ENCODE results near the gene CPA3.

Gene CPA3

DNA sequence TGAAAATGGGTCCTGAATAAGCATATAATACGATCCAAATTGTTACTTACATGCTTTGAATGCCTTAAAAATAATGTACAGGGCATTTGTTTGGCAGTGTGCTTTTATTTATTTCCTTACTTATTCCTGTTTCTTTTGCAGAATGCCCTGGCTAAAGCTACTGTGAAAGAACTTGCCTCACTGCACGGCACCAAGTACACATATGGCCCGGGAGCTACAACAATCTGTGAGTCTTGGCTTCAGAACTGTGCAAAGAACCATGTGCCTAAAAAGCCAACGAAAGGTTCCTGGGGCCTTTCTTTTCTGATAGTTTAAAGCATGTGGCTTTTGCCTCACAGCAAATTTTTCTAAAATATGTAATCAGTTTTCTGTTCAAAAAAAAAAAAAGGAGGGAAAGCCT, 7.8 kb upstream of the CPA3 start:
- DNase-seq (ENCODE audit: low read depth) = no peak

DNA sequence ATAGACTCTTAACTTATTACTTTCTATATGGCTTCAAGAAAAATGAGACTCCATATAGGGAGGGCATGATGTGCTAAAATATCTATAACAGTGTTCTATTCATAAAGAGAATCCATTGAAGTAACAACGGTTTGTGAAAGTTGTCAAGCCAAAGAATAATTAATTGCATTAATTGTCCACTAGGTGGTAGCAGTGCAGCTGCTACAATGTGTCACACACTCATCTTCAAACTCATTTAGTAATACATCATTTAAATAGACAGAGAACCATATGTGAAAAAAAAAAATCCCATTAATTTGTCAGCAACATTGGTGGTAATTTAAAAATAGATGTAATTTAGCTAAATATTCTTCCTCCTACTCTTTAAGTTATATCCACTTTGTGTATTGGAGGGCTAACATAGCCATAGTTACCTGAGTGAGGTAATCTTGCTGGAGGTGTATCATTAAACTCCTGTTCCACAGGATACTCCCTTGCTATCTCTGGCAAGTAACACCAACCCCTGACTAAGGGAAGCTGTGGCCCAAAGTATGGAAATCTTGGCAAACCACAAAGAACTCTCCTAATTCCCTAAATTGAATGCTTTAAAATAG, 3.7 kb upstream of the CPA3 start:
- no peak for DNase-seq (ENCODE audit: low read depth)

DNA sequence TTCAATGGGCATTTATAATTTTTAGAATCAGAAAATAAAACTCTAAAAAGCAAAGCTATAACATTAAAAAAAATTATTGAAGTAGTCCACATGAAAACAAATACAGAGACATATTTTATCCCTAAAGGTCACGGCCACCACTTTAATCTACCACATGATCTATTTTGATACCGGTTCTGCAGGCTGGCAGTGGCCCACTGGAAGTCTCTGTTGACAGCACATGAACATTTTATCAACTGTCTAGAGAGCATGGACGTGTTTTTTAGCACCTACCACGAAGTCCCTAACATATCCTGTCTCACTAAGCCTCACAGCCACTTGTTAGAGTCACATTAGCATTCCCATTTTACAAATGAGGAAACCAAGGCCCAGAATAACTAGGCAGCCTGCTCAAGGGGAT, 1.8 kb upstream of the CPA3 start:
- DNase-seq (ENCODE audit: low read depth) = no peak

DNA sequence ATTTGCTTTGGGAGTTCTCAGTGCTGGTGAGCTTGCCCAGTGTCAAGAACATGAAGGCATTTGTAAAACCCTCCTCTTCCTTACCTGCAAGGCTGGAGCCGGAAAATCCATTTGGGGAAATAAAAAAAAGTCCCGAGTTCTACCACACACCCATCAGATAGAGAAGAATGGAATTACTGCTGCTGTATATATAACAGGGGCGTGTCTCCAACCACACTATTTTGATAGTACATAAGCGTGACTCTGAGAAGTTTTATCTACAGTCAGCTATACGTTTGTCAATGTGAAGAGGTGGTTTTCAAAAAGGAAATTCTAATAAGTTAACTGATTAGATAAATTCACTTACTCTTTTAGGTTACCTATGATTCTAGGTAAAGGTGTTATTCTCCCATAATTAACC, 1.3 kb upstream of the CPA3 start:
- DNase-seq (ENCODE audit: low read depth) = no peak

DNA sequence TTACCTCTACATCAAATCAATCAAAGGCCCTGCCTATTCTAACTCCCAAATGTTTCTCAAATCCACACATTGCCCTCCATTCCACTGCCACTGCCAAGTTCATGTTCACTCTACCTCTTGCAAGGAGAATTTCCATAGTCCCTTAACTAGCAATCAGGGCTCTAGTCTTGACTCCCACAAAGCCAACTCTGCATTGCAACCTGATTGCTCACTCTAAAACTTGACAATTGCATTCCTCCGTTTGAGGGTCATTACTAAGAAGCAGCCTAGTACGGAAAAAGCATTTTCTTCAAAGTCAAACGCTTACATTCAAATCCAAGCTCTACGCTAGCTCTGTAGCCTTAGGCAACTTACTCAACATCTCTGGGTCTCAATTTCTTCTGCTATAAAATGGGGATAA, 1.2 kb downstream of the CPA3 start:
- DNase-seq (ENCODE audit: low read depth) = no peak

DNA sequence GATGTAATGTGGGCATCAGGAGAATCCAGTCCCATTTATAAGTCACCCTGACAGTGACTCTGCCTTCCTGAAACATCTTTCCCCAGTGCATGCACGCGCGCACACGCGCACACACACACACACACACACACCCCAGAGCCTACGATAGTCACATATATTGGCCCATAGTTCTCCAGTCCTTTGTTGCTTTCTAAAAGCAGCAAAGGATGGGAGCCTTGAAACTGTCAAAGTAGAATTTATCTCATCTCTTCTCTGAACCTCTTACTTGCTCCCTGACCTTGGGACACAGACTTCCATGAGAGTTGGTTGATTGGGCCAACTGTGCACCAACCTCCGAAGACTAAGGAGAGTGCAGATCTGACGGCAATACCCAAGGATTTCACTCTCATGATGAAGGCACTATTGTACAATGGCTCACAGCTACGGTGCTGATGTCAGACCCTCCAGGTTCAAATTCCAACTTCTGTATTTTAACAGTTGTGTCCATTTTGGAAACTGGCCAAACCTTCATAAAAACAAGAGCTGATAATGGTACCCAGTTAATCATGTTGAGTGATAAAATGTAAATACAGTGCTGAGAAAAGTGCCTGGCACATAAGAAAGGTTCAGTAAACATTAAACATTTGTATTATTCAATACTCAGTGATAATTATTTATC, 8.3 kb downstream of the CPA3 start:
- no peak for DNase-seq (ENCODE audit: low read depth)

DNA sequence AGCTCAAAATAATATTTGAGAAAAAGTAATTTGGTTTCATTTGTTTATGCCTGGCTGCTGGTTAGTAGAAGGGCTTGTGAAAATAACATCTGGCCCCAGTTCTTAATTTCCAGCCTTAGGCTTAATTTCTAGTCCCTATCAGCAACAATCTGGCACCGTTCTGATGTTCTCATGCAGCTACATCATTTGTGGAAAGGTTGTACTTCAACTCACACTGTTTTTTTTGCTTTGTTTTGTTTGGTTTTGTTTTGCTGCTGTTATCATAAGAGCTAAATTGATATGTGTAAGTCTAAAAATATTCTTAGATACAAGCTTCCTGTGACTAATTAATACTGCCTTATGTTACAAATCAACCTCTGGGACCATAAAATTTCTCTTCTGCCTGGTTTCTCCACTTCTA, 8.9 kb downstream of the CPA3 start:
- no peak for DNase-seq (ENCODE audit: low read depth)

DNA sequence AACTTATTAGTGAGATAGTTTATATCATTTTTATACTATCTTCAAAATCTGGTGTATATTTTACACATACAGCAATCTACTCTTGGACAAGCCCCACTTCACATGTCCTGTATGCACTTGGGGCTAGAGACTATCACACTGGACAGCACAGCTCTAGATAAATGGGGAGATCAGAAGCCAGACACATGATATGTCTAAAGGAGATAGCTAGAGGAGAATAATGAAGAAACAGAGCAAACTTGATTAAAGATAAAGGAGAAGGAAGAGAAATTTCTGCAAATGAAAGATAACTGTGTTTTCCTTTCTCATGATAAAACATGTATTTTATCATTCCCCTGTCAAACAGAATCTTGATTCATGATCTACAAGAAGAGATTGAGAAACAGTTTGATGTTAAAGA, 13.0 kb downstream of the CPA3 start:
- no peak for DNase-seq (ENCODE audit: low read depth)

DNA sequence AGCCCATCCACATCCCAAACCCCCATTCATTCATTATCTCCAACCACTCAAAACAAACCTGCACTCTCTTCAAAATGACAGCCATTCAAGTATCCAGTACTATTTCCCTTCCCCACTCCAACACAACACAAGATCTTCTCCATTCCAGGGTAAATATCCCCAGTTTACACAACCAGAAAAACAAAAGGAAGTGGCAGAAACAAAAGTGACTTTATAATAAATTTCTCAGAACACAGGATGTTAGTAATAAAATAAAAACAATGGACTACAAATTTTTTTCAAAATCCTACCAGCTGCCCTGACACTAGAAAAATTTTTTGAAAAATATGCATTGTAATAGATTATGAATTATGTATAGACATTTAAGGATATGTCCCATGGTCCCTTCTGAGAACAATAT, 14.2 kb downstream of the CPA3 start:
- no peak for DNase-seq (ENCODE audit: low read depth)

DNA sequence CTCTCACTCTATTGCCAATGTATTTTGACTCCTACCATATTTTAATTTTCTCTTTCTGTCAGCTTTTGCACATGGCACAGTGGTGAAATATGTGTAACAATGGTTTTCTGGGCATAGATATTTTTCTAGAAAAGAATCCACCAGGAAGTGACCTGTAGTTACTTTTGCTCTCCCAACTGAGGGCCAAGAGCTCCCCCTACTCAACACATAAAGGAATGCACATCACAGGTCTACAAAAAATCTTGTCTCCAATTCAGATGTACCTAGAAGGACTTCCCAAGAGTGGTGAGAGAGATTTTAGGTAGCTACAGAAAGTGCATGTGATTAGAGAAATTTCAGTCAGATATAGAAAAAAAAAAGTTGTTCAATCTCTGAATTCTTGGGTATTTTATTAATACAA, 15.6 kb downstream of the CPA3 start:
- DNase-seq (ENCODE audit: low read depth) = no peak

DNA sequence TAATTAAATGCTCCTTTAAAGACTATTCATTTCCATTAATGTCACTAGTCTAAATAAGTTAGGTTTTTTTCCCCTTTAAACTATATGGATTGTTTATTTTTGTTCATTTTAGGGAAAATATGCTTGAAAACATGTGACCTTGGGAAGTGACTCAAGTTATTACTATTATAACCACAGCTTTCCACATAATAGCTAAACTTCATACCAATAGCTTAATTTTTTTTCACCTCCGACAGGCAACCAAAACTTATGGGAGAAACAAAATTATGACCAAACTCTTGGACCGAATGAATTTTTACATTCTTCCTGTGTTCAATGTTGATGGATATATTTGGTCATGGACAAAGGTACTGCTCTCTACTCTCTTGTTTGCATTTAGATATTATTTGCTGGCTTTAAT, 16.2 kb downstream of the CPA3 start:
- DNase-seq (ENCODE audit: low read depth) = no peak

DNA sequence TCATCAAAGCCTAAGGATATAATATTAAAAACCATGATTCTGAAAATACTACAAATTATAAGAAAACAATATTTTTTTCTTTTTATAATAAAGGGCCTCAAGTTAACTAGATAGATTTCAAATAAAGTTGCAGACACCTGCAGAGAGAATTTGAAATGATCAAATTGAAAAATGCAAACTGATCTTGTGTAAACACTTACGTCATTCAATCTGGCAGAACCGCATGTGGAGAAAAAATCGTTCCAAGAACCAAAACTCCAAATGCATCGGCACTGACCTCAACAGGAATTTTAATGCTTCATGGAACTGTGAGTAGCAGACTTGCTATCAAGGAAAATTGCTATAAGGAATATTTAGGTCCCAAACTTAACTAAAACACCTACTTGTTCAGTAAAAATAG, 17.2 kb downstream of the CPA3 start:
- no peak for DNase-seq (ENCODE audit: low read depth)

DNA sequence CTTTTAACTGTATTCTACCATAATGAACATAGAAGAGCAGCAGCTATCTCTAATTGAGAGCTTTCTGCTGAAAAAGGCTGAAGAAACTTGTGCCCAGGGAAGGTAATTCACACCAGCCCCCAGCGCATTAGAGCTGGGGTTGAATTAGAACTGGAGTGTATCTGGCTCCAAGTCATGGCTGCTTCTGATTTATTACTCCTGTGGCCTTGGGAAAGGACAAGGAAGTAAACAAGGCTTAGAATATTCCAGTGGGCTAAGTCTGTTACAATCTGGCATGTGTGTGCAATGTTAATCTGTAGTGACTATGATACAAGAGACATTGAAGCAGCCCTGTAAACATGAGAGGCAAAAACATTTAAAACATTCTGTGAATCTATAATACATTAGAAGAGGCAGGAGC, 18.1 kb downstream of the CPA3 start:
- no peak for DNase-seq (ENCODE audit: low read depth)

DNA sequence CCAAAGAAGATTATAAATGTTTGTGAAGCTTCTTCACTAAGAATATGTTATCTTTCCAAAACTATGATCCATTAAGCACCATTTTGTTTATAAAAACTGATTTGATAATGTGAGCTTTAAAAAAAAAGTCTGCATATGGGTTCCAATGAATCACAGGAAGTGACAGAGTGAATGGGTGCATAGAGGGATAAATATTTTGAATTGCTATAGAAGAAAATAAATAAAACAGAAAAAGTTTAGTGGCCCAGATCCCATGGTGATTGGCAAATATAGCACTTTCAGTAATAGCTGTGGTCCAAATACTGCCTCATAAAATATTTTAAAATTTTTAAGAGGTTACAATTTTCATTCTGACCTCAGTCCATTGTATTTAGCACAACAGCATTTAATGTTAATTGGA, 19.2 kb downstream of the CPA3 start:
- no peak for DNase-seq (ENCODE audit: low read depth)

DNA sequence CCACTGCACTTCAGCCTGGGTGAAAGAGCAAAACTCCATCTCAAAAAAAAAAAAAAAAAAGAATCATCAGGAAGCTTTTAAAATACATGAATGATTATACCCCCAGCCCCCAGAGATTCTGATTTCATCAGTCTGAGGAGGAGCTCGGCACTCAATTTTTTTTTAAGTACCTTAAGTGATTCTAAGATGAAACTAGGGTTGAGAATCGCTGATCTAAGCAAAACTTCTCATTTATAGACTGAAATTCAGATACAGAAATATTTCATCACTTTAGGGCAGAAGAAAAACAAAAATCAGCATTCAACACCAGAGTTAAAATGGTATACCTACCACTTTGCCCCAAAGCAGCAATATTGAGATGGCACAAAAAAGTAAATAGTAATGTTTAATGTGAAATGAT, 24.7 kb downstream of the CPA3 start:
- no peak for DNase-seq (ENCODE audit: low read depth)

DNA sequence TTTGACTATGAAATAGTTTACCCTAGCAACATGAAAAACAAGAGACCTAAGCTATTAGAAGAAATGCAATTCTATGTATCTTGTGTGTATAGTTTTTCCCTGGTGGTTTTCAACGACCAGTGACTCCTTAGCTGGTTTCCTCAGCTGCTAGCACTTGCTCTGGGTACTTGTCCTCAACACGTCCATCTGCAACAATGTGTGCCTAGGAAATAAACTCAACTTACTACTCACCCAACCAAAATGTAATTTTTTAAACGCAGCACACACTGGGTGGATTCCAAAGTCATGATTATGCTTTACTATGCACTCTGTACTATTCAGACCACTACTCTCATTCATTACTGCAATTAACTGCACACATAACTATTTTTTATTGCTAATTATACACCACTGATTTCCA, 31.0 kb downstream of the CPA3 start:
- no peak for DNase-seq (ENCODE audit: low read depth)

DNA sequence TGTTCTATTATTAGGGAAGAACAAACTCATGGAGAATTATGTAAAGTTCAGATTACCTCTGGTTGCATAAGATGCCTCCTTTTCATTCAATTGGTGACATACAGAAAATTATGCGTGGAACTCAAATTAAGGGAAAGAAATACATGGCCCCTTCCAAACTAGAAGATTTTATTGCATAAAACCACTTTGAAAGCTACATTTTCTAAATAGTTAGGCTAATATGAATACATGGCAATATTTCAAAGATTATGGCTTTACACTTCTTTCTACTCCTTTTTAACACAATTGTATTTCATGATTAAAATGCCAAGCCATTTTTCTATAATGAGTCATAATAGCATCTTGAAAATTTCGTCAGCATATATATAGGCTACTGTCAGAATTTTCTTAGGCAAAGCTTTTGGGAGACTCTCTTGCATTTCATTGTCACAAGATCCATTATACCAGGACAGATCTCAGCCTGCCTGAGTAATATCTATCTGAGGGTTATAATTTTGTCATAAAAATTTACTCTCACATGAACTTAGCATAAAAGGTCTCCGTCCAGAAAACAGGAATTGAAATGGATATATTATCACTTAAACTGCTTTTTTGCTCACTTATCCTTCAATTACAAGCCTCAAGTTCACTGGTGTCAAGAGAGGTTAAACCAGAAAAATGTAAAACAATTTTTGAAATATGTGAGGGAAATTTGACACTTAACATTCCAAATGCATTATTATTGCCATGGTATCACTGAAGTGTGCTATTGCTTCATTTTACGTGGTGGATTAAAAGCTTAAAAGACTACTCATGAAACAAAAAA, 37.1 kb downstream of the CPA3 start:
- DNase-seq (ENCODE audit: low read depth) = no peak

DNA sequence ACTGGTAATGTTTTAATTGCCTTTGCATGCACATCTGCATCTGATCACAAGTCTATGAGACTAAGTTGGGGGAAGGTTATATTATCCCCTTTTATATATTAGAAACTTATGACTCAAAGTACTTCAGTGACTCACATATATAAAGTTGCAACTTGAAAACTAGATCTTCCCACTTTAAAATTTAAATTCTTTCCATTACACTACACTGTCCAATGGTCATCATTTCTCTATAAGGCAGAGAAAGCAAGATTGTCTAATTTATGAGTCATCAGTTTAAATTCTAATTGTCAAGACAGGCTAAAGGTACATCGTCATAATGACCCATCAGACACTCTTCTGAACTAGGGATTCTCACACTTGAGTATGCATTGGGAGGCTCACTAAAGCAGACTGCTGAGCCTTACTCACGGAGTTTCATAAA, 37.9 kb downstream of the CPA3 start:
- DNase-seq (ENCODE audit: low read depth) = no peak

DNA sequence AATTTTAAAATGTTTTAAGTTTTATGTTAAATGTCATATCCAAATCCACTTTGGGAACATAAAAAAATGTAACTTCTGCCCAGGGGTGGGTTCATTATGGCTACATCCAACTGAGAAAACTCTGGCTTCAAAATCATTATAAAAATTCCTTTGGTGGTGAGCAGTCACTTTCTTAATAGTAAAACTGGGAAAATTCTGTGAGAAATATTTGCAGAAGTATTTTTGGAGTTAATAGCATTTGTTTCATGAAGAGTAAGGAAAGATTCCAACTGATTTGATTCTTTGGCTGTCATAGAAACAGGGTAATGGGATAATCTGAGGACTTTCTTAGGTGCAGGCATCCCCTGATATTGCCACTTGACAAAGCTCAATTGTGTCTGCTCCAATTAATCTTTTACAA, 38.8 kb downstream of the CPA3 start:
- DNase-seq (ENCODE audit: low read depth) = no peak

DNA sequence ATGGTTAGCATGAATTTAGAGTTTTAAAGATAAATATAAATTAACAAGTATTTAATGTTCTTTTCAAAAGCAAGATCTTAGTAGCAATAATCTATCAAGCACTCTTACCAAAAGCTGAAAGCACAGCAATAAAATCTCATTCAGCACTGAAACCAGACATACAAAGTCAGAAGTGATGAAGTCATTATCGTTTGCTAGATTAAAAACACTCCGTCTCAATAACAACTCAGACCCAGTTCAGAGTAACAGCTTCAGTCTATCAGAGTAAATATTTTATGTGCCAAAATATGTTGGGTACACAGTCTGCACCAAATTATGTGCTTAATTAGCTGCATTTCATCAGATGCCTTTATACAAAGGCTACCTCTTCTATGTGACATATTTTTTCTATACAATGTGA, 41.6 kb downstream of the CPA3 start:
- DNase-seq (ENCODE audit: low read depth) = no peak

DNA sequence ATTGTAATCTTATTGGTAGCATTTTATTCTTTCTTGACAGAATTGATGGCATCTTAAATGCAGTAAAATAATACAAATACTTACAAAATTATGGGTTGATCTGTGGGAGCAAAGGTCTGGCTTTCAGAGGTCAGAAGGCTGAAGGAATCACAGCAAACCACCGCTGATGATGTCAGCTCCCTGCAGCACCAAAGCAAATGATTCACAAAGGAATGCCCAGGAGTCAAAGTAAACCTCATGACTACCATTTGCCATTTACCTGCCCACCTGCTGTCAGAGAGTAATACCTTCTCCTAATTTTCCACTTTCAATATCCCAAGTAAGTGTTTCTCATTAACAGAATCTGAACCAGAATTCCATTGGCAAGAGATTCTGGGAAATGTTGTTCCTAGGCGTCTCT, 46.1 kb downstream of the CPA3 start:
- no peak for DNase-seq (ENCODE audit: low read depth)

DNA sequence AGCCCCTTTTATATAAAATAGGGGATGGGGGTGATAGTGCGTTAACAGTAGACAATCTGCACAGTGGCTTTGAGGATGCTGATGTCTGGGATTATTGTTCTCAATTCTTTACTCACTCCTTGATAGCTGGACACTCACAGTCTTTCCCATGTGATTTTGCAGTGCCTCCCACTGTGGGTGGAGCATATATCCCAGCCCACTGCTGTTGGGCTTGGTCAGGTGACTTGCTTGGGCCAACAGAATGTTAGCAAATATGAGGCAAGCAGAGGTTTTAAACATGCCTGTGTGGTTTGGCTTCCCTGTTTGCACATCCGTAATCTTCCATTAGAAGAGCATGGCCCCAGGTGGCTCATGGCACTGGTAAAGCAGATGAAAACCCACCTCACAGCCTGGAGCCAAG, 46.5 kb downstream of the CPA3 start:
- no peak for DNase-seq (ENCODE audit: low read depth)

DNA sequence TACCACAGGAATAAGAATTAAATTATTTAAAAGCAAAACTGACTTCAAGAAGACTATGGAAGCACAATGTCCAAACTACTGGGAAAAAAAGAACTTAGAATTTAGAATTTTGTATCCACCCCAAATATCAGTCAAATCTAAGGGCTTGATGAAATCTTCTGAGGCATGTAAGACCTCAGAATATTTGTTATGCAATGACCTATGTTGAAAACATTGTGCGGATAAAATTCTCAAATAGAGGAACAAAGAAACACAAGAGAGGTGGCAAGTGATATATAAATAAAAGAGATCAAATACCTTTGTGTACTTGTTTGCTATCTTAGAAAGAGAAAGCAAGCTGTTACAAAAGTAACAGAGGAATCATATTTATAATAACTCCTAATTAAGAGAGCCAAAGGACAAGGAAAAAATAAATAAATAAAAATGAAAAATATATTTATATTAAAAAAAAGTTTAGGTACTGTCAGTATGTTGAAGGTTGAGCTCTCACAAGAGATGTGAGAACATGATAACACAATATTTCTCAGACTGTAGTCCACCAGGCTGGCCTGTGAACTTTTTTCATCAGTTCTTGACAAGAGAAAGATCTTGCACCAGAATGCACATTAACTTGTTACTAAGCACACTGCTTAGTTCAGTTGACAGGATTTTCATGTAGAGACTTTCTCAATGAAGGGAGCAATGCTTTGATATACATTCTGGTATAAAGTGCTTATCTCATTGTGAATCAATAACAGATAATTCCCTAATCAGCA, 50.0 kb downstream of the CPA3 start:
- DNase-seq (ENCODE audit: low read depth) = no peak
